Chondrocyte (in vitro differentiated cells): ENCODE results near the gene SLC5A10. TPM values are rescaled to one million over a fixed set of nuclear protein-coding genes. Genes with fewer than 3 reads are reported as not detected.

Experiments used
- DNase-seq: peaks from one replicate; pipeline ENCODE4 v3.0.0; 2021; ENCODE audit warnings: mixed read lengths, low spot score
- H3K27ac Mint-ChIP-seq: one replicate; pipeline ENCODE4 v1.8.0; 2021; ENCODE audit warnings: mild to moderate bottlenecking, moderate library complexity, mixed read lengths; ENCODE audit not compliant: unreplicated experiment
- H3K27me3 Mint-ChIP-seq: 2 replicates; pipeline ENCODE4 v1.8.0; 2021; ENCODE audit warnings: low read depth, mixed read lengths
- H3K36me3 Mint-ChIP-seq: 2 replicates; pipeline ENCODE4 v1.8.0; 2021; ENCODE audit warnings: low read depth, mixed read lengths
- H3K4me1 Mint-ChIP-seq: 2 replicates; pipeline ENCODE4 v1.8.0; 2021; ENCODE audit warnings: low read depth, mild to moderate bottlenecking, mixed read lengths
- H3K4me3 Mint-ChIP-seq: one replicate; pipeline ENCODE4 v1.8.0; 2021; ENCODE audit warnings: mild to moderate bottlenecking, moderate library complexity, mixed read lengths; ENCODE audit not compliant: unreplicated experiment
- H3K9me3 Mint-ChIP-seq: 2 replicates; pipeline ENCODE4 v1.8.0; 2021; ENCODE audit warnings: low read depth, mixed read lengths
- CTCF ChIP-seq: fragments of 200-600 bp; sonication (generic); IDR thresholded peaks from 2 replicates; pipeline ENCODE4 v1.5.0; 2021; ENCODE audit warnings: antibody characterized with exemption, mild to moderate bottlenecking, moderate library complexity
- total RNA-seq: library from RNA; stranded (reverse); gene quantifications from 3 replicates; pipeline ENCODE4 v1.2.1, GENCODE V29; 2021

Gene SLC5A10
- total RNA-seq, 1 donor from 2014 or later, result not detected

- Mint-ChIP-seq H3K27ac (no peak overlapping the region), H3K4me1 (peaks cover 5% of the 10 kb centered on the region), H3K36me3 (no peaks in the 10 kb centered on the region)
Observed at GRCh38 chr17:18958611-18959010, 6.6 kb downstream of the SLC5A10 start.

GRCh38 chr17:18959071-18959844 lies 7.3 kb downstream of the SLC5A10 start:
- Mint-ChIP-seq H3K36me3 (no peaks in the 10 kb centered on the region), H3K4me1 (peaks cover 5% of the 10 kb centered on the region), H3K4me3 (no peak overlapping the region), H3K27ac (no peak overlapping the region), H3K9me3 (no peaks in the 10 kb centered on the region), H3K27me3 (no peaks in the 10 kb centered on the region)
- DNase-seq, result peak; percentile 85
- no peak for TF ChIP-seq CTCF

More at GRCh38 chr17:18958611-18959010, 6.6 kb downstream of the SLC5A10 start:
- Mint-ChIP-seq H3K27me3 (no peaks in the 10 kb centered on the region), H3K4me3 (no peak overlapping the region), H3K9me3 (no peaks in the 10 kb centered on the region)
- TF ChIP-seq CTCF, result no peak
- peak; percentile 43 for DNase-seq

GRCh38 chr17:18959845-18960240 lies 7.9 kb downstream of the SLC5A10 start:
- Mint-ChIP-seq H3K27ac (no peak overlapping the region), H3K4me3 (no peak overlapping the region), H3K4me1 (peaks cover 5% of the 10 kb centered on the region), H3K36me3 (no peaks in the 10 kb centered on the region), H3K27me3 (no peaks in the 10 kb centered on the region), H3K9me3 (no peaks in the 10 kb centered on the region)
- no peak for TF ChIP-seq CTCF
- no peak for DNase-seq

GRCh38 chr17:18960241-18960665 lies 8.3 kb downstream of the SLC5A10 start:
- no peaks in the 10 kb centered on the region for H3K27me3 Mint-ChIP-seq

More at GRCh38 chr17:18960241-18960665, 8.3 kb downstream of the SLC5A10 start:
- Mint-ChIP-seq H3K9me3 (no peaks in the 10 kb centered on the region), H3K4me3 (no peak overlapping the region), H3K4me1 (peaks cover 5% of the 10 kb centered on the region), H3K27ac (no peak overlapping the region), H3K36me3 (no peaks in the 10 kb centered on the region)
- no peak for DNase-seq
- TF ChIP-seq CTCF, result no peak
